GM19240 (cell line): ENCODE data around the gene BFSP2.
"Not testable (repeated sequence)": the region's sequence is repeated elsewhere in the genome, so short reads cannot be mapped to it uniquely, and the experiment has no call there.

Experiments
- DNase-seq: peaks from one replicate; pipeline ENCODE4 v3.0.0; 2011; ENCODE audit warnings: low spot score; ENCODE audit not compliant: insufficient read length

Gene BFSP2

DNA sequence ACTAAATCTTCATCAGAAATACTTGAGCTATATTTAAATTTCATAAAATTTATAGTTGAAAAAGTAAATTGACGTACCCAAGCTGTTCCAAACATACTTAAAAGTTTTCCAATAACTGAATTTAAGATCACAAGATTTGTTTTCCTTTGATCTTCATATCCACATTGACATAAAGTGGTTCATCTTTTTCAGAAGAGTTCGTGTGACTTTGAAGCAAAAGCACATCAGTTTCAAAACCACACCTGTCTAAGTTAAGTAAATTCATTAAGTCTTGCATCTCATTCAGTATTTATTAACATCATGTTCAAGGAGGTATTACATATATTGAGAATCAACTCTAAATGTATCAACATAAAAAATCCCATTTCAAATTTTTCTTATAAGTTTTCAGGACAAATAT lies 79.5 kb downstream of the BFSP2 start:
- no peak for DNase-seq

DNA sequence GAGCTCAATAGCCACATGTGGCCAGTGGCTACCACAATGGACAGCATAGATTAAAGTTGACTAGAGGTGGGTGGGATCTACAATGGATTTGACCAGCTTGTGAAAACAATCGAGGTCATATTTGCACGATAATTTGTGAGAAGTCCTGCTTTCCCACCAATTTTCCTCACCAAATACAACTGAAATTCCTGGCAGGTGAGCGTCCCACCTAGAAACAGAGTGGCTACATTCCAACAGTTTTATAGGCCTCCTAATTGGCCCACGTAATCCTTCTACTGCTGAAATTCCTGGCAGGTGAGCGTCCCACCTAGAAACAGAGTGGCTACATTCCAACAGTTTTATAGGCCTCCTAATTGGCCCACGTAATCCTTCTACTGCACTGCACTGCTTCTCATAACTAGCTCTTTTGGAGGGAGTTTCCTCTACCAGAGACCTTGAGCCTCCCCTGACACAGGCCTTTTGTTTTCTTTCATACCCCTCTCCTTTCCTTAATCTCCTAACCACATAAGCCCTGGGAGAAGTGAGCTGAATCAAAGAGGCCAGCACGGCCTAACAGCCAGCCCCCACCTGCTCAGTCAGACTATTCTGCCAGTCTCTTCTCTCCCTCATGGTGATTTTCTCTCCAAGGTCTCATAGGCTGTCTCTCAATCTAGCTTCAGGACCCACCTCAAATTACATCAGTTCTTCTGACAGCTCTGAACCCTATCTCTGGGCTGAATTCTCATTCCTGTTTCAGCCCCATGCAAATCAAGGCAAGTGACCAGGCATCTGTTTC lies 80.2 kb downstream of the BFSP2 start:
- DNase-seq = no peak

DNA sequence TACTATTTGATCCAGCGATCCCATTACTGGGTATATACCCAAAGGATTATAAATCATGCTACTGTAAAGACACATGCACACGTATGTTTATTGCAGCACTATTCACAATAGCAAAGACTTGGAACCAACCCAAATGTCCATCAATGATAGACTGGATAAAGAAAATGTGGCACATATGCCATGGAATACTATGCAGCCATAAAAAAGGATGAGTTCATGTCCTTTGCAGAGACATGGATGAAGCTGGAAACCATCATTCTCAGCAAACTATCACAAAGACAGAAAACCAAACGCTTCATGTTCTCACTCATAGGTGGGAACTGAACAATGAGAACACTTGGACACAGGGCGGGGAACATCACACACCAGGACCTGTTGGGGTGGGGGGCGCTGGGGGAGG lies 82.6 kb downstream of the BFSP2 start:
- not testable (repeated sequence) for DNase-seq

DNA sequence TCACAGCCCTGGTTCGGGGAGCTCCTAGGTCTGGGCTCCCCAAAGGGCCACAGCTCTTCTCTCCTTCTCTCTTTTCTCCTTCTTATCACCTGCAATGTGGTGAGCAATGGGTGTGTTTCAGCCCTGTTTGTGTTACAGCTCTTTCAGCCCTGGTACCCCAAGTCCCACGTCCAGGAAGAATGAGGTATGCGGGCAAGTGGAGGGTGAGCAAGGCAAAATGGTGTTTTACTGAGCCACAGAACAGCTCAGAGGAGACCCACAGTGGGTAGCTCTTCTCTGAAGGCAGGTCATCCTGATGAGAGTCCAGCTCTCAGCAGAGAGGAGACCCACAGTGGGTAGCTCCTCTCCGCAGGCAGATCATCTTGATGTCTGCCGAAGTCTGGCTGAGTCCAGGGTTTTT lies 86.8 kb downstream of the BFSP2 start:
- DNase-seq = no peak

DNA sequence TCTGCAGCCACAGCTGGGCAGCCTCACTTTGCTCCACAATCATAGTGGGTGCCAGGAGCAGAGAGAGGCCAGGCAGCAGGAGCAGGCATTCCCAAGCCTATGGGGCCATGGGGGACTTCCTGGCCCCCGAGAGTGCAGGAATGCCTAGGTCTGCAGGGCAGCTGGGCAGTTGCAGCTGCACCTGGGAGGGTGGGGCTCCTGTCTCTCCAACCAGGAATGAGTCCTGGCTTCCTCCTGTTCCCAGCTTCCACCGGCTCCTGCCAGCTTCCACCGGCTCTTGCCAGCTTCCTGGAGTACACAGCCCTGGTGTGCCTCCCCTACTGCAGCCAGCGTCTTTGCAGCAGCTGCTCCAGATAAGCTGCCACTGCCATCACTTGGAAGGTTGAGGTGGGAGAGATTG lies 87.3 kb downstream of the BFSP2 start:
- DNase-seq = no peak

DNA sequence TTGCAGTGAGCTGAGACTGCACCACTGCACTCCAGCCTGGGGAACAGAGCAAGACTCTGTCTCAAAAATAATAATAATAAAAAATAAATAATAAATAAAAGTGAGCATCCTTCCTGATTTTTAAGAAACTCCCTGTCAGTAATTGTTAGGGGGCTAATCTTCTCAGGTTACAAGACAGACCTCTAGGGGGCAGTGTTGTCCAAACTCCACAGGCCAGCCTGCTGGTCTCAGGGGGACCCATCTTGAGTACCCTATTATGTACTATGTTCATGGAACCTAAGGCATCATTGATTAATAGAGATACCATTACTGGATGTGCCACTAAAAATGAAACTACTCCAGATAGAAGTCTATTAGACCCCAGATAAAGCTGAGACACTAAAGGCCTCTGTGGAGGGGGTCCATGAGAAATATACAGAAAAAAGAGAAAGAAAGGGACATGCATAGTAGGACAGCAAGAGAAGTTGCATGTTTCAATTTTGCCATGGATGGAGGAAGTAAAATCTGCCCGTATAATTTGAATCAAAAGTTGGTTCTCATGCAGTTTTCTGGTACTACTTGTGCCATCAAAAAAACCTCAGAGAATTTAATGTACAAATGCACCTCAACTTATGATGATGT lies 88.2 kb downstream of the BFSP2 start:
- DNase-seq = no peak

DNA sequence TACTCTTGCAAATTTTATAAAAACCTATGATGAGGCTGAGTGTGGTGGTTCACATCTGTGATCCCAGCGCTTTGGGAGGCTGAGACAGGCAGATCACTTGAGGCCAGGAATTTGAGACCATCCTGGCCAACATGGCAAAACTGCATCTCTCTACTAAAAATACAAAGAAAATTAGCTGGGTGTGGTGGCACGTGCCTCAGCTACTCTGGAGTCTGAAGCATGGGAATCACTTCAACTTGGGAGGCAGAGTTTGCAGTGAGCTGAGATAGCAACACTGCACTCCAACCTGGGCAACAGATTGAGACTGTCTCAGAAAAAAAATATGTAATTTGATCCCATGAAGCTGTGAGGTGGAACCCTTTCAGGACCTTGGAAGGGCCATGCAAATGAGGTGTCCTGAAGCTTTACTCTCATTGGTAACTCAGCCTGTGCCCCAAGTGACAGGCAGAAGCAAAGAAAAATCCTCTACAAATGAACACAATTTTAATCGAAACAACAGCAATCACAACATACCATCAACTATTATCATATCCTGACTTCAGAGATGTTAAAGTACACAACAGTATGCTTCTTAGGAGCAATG lies 89.0 kb downstream of the BFSP2 start:
- no peak for DNase-seq

DNA sequence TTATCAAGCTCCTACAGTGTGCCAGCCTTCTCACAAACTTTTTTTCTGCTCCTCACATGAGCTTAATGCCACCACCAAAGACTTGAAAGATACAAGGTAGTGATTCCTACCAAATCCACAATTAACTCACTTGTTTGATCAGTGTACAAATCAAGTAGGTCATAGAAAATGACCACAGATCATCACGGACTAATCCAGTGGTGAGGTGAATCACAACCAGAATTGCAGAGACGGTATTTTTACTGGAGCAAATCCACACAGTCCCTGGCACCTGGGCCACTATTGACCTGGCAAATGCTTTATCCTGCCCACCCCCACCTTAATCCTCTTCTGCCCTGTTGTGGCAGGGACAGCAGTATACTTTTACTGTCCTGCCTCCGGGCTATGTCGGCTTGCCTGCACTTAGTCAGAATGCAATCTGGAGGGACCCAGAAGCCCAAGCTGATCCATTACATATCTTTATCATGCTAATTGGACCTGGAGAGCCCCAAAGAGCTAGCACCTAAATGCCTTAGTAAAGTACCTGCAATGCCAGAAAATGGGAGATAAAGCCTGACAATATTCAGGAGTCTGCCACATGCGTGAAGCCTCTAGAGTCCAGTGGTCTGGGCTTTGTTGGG lies 89.7 kb downstream of the BFSP2 start:
- DNase-seq = no peak

DNA sequence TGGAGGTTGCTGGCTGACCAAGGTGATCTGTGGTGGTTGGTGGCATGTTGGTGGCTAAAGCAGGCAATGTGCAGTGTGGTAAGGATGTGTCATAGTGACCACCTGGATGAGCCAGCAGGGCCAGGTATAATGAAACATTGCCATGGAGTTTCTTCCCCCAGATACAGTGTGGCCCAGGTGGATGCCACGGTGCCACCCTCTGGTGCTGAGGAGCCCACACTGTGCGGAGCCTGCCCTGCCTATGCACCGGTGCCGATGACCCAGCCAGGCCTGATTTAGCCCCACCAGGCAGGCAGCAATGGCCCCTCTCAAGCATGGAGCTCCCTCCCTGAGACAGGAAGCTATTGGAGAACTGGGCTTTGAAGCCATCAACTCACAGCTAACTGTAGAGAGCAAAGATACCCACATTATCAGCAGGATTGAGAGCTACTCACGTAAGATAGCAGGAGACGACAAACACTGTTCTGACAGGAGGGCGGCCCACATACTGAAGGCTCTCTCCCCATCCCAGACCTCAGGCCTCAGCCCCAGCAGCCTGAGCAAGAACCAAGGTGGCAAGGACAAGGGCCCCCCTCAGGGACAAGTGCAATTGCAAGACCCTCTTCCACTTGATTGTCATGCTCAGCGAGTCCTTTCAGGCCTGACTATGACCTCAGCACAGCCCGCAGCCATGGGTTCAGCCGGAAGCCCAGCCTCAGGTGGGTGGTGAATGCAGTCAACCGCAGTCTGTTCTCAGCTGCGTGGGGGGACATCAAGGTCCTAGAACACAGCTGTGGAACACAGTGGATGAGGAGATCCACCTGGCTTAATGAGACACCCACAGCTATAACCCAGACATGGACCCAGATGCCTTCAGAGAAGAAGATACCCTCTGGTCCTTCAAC lies 90.9 kb downstream of the BFSP2 start:
- DNase-seq = no peak

DNA sequence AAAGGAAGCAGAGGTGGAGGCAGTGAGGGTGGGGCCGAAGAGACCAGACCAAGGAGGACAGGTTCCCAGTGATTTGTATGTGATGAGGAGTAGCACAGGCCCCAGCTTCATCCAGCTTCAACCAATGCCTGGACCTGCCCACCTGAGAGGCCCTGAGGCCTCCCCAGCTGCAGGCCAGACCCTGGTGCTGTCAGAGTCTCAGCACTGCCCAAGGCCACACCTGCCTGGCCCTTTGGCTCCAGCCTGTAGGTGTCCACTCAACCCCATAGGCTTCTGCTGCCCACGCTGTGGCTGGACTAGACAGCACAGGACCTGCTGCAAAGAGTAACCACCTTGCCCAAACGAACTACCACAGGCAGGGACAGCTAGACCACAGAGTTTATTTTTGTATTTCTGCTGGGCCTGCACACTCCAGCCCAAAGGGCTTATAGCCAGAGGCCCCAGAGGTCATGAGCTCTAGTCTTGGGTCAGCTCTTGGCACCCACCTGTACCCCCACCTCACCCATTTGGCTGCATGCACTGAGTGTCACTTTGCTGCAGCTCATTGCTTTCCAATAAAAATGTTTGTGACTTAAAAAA lies 91.7 kb downstream of the BFSP2 start:
- no peak for DNase-seq

DNA sequence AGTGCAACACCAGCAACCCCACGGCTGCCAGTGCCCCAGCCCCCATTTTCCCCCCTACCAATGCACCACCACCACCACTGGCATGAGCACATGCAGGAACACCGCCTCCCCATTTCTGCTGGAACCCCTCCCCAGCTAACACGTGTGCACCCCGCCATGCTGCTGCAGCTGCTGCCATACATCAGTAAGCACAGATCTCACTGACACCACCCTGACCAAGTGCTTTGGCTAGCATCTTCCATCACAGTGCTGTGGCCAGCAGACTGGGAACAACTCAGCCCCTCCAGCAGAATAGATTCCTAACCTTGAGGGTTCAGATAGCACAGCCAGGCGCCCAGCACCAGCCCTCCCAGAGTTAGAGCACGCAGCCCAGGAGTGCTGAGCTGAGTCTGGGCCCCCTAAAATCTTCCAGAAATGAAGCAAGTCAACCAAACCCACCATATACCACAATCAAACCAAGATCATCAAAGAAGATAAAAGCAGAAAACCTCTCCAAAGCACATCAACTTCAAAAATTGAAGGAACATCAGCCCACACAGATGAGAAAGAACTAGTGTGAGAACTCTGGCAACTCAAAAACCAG lies 92.4 kb downstream of the BFSP2 start:
- DNase-seq = no peak

DNA sequence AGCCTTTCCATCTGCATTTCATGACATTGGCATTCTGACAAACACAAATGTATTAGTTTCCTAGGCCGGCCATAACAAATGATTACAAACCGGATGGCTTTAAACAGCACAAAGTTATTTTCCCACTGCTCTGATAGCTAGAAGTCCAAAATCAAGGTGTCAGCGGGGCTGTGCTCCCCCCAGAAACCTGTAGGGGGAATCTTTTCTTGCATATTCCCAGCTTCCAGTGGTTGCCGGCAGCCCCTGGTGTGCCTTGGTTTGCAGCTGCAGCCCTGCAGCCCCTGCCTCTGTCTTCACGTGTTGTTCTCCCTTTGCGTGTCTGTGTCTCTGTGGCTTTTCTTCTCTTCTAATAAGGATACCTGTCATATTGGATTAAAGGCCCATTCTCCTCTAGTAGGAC lies 94.6 kb downstream of the BFSP2 start:
- no peak for DNase-seq

DNA sequence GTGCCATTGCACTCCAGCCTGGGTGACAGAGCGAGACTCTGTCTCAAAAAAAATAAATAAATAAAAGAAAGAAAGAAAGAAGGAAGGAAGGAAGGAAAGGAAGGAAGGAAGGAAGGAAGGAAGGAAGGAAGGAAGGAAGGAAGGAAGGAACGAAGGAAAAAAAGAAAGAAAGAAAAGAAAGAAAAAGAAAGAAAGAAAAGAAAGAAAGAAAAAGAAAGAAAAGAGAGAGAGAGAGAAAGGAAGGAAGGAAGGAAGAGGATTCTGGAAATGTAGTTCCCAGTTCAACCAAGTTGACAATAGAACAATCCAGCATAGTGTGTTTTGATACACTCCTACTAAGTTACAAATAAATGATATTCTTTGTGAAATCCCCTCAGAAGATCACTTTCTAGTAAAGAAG lies 102.7 kb downstream of the BFSP2 start:
- DNase-seq = not testable (repeated sequence)

DNA sequence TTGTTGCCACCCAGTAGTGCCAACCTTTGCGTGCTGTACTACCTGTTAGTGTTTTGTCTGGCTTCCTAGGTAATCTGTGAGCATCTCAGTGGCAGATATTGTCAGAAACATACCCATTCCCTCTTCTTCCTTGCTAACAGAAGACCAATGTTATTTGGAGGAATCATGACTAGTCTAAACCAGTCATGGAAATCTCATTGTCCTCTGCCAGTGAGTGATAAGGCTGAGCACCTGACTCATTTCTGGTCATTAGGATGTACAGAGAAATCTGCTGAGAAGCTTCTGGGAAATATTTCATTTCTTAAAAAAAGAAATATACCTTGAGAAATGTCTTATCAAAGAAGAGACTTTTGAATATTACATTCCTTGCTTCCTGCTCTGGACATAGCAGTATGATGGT lies 103.6 kb downstream of the BFSP2 start:
- no peak for DNase-seq

DNA sequence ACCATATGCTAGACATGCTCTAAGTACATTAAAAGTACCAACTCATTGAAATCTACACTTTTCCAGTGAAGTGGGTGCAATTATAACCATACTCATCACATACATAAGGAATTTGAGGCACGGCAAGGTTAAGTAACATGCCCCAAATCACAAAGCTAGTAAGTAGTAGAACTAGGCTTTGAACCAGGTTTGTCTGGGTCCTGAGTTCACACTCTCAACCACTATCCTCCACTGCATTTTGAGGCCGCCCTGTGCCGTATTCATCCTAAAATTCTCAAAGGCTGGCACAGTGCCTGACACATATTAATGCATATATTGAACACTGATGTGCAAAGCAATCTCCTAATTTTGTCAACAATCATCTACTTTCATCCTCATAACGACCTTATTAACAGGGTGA lies 104.9 kb downstream of the BFSP2 start:
- DNase-seq = no peak

DNA sequence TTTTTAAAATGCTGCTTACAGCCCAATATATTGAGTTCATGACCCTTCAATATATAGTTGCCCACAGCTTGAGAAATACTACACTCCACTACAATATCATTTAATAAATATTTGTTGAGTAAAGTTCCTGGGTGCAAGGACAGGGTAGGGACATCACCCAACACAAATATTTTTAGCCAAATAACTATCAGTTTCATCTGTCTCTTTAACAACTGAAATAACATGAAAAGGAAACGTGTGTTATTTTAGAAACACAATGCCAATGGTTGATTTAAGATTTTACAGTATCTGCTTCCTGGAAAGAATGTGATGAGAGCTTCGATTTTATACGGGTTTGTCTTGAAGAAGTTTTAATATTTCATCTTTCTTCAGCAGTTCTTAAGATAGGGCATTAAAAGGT lies 106.0 kb downstream of the BFSP2 start:
- no peak for DNase-seq

DNA sequence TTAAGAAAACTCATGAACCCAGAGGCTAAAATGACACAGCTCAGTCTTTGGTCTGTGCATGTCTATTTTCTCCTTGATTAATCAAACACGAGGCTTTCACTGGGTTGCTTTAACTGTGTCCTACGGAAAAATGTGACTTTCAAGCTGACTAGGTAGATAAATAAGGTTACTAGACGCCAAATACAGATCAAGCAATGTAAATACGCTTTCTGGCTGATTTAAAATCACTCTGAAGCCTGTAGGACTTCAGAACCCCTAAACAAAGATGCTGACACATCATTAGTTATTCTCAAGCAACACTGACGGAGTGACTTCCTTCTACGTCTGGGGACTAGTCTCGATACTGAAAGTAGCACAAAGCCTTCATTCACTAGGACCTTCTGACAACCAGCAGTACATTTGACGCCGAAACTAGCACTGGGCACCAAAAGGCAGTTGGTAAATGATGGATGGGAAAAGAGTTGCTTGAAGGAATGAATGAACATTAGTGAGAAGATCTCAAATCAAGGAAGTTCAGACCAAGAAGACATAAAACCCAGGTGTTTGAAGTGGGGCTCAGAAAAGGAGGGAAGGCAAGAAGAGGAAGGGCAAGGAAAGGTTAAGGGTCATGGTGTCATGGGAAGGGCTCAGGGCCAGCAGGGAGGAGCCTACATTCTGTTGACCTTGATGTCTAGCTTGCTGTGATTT lies 106.5 kb downstream of the BFSP2 start:
- DNase-seq = peak; percentile 74

DNA sequence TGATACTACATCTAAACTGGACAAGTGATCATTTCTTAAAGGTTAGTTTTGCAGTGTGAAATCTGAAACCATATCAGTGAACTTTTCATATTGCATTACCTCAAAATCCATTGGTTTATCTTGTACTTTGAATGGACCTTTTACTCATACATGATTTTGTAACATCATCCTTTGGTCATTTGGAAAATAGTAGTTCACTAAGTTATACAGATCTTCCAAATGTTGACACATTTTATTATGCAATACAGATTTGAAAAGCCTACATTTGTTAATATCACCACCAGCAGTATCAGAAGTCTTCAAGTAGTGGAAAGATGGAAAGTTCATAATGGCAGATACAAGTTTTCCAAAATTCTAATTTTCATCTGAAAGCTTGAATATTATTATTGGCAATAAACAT lies 109.6 kb downstream of the BFSP2 start:
- no peak for DNase-seq

DNA sequence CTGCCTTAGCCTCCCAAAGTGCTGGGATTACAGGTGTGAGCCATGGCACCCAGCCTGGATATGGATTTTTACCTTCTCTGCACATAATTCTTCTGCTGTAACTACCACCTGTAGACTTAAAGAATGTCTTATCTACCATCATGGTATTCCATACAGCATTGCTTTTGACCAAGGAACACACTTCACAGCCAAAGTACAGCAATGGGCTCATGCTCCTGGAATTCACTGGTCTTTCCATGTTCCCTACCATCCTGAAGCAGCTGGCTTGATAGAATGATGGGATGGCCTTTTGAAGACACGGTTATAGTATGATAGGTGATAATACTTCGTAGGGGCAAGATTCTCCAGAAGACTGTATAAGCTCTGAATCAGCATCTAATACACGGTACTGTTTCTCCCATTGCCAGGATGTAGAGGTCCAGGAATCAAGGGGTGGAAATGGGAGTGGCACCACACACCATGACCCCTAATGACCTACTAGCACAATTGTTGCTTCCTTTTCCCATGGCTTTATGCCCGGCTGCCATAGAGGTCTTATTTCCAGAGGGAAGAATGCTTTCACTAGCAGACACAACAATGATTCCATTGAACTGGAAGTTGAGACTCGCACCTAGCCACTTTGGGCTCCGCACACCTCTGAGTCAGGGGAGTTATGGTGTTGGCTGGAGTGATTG lies 112.7 kb downstream of the BFSP2 start:
- no peak for DNase-seq

DNA sequence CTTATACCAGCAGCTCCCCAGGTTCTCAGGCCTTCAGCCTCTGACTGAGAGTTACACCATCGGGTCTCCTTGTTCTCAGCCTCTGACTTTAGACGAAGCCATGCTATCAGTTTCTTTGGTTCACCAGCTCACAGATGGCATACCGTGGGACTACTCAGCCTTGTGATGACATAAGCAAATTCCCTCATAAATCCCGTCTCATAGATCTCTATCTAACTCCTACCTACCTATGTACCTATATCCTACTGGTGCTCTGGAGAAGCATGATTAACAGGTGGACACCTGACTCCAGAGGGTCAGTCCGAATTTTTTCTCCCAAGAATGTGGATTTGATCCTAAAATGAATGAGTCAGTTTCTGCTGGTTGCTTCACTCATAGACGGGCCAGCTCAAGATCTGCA lies 114.6 kb downstream of the BFSP2 start:
- DNase-seq = no peak
